Measurements from ENCODE around the gene RBMS3. TPM values are rescaled to one million over a fixed set of nuclear protein-coding genes. Genes with fewer than 3 reads are reported as not detected.

RBMS3 gene
- total and polyA plus RNA-seq, 2 of the 8 experiments (the other 6 are each of a cell fraction or from before 2014, with no cell fraction given), result 3.7 to 6.9 TPM

- TF ChIP-seq ATF3 (IDR thresholded peaks at IDR 0.05; ENCODE audit: insufficient read depth, low read depth, low read length), result no peak
- no peak for TF ChIP-seq SP4 (IDR thresholded peaks at IDR 0.05; ENCODE audit: low read length)
Observed at GRCh38 chr3:29426302-29427226, 145.7 kb downstream of the RBMS3 start (continued).
